Superior temporal gyrus (tissue), 1 donor: ENCODE data around the gene FKBP1C.
"Not testable (repeated sequence)": the region's sequence is repeated elsewhere in the genome, so short reads cannot be mapped to it uniquely, and the experiment has no call there.

Experiments
- DNase-seq: peaks from one replicate; pipeline ENCODE4 v3.0.0-alpha.2; 2016; ENCODE audit errors: extremely low spot score

The FKBP1C gene

GRCh38 chr6:63211343-63211742, at the start of gene FKBP1C:
TSS of gene FKBP1C (plus strand) at chr6:63211469.
- not testable (repeated sequence) for DNase-seq

- not testable (repeated sequence) for DNase-seq
These were observed 47.0 kb upstream of the FKBP1C start for GRCh38 chr6:63164047-63164803.

DNA sequence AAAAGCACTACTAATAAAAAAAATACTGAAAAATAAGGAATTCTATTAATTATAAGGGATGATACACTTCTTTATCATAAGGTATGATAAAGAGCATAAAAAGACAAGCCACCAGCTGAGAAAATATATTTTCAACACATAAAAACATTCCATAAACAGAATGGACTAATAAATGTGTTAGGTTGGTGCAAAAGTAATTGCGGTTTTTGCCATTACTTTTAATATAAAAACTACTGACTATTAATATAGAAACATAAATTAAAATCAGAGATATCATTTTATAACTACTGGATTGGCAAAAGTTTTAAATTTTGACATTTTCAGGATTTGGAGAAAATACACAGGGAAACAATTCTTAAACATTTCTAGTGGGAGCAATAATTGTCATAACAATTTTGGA, 37.1 kb upstream of the FKBP1C start:
- no peak for DNase-seq

- no peak for DNase-seq
These were observed 35.1 kb upstream of the FKBP1C start for GRCh38 chr6:63176181-63176580.

GRCh38 chr6:63180367-63180766, 30.9 kb upstream of the FKBP1C start:
- DNase-seq, result no peak

- no peak for DNase-seq
These were observed 24.3 kb upstream of the FKBP1C start for GRCh38 chr6:63186970-63187369.

GRCh38 chr6:63188828-63189227, 22.4 kb upstream of the FKBP1C start:
- DNase-seq, result no peak

GRCh38 chr6:63193324-63193723, 17.9 kb upstream of the FKBP1C start:
- no peak for DNase-seq

- no peak for DNase-seq
These were observed 13.5 kb upstream of the FKBP1C start for GRCh38 chr6:63197741-63198140.

DNA sequence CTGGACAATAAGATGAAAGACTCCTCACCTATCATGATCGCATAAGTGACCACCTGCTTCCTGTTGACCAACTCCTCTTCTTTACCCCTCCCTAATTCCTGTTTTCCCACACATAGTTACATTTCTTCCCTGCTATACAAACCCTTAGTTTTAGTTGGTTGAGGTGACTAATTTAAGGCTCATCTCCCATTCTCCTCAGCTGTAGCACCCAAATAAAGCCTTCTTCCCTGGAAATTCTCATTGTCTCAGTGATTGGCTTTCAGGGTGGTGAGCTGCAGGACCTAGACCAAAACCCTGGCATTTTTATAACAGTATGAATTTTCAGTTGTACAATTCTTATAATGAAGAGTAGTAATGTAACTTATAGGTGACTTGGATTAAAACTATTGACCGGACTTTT, 2.1 kb downstream of the FKBP1C start:
- DNase-seq, result no peak

DNA sequence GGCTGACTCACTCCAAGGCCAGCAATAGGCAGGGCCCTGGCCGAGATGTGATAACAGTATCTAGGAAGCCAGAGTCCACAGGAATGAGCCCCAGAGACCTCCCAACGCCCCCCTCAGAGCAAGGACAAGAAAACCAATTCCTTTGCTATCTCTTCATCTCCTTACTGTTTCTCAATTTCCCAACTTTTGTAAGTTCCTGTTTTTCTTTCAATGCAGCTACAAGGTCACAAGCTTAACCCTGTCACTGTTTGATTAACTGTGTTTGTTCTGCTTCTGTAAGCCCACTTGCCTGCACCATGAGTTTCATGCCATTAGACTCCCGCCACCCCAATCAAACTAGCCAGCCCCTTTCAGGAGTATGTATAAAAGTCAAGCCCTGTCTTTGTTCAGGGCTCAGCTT, 3.5 kb downstream of the FKBP1C start:
- no peak for DNase-seq

- no peak for DNase-seq
These were observed 12.9 kb downstream of the FKBP1C start for GRCh38 chr6:63224179-63224578.

DNA sequence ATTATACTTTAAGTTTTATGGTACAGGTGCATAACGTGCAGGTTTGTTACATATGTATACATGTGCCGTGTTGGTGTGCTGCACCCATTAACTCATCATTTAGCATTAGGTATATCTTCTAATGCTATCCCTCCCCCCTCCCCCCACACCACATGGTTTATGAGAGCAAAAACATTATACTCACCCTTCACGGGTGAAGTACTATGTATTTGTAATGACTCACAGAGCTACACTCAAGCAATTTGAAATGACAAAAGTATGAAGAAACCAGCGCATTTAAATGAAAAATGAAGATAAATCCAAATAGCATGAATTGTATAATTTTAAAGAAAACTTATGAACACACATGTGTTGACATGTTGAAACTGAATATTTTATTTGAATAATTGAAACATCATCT, 14.7 kb downstream of the FKBP1C start:
- not testable (repeated sequence) for DNase-seq

- not testable (repeated sequence) for DNase-seq
These were observed 16.9 kb downstream of the FKBP1C start for GRCh38 chr6:63227928-63228894.

DNA sequence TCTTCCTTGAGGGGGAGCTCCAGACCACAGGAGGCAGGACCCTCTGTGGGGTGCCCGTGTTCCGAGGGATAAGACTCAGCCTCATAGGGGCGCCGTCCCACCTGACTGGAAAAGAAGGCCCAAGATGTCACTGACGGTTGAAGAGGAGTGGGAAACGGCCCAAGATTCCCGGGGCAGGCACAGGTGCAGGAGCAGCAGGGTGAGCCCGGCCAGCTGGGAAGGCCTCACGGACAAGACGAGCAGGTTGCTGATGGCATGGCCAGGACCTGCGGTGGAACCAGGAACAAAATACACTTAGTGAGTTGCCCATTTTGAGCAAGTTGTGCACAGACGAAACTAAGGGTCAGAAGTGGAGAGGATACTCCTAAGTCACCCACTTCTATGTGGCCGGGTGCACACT, 18.8 kb downstream of the FKBP1C start:
- DNase-seq, result not testable (repeated sequence)

DNA sequence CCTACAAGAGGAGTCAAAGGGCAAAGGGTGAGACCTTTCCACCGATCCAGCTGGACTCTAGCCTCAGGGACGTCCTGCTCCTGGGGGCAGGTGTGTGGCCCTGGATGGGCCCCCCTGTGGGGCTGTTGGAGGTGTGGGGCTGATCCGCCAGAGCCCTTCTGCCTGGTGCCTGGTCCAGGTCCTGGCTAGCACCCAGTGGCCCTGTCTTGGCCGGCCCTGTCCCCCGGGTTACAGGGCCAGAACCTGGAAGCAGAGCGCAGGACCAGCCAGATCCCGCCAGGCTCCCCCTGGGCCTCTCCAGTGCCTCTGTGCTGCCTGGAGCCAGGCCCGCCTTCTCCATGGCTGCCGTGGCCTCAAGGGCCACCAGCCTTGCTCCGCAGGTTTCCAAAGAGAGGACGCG, 19.2 kb downstream of the FKBP1C start:
- not testable (repeated sequence) for DNase-seq

- DNase-seq, result no peak
These were observed 25.1 kb downstream of the FKBP1C start for GRCh38 chr6:63236398-63236817.

DNA sequence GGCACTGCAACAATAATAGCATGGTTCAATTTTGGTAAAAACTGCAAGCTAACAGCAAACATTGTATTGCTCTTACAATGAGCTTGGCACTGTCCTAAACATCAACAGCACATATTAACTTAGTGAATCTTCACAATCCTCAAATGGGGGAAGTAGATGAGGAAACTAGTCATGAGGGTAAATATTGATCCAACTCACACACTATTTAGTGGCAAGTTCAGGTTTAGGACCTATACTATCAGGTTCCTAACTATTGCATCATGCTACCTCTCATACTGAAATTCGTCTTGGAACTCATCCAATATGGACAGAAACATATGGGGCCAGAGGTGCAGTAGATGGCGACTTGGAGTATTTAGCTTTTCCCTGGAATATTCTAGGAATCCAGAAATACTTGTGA, 34.2 kb downstream of the FKBP1C start:
- no peak for DNase-seq

DNA sequence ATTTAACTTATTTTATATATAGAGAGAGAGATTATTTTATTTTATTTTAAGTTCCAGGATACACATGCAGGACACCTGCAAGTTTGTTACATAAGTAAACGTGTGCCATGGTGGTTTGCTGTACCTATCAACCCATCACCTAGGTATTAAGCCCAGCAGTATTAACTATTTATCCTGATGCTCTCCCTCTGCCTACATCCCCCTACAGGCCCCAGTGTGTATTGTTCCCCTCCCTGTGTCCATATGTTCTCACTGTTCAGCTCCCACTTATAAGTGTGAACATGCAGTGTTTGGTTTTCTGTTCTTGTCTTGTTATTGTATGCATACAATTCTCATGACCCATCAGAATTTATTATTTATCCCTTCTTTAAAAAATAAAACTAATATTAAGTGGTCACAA, 34.6 kb downstream of the FKBP1C start:
- DNase-seq, result no peak

DNA sequence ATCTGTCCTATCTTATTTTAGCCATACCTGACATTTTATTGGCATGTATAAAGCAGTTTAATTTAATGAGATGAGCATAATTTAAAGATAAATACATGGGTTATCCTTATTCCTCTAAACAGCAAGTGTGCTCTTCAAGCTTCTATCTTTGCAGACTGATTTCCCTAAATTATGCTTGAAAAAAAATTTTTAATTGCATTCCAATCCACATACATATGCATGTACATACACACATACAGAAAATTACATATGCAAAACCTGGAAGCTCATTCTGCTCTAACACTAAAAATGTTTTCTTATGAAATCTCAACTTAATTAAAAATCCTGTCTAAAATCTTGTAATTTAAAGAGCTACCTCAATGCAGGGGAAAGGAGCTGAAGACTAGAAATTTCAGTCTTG, 35.3 kb downstream of the FKBP1C start:
- DNase-seq, result no peak

DNA sequence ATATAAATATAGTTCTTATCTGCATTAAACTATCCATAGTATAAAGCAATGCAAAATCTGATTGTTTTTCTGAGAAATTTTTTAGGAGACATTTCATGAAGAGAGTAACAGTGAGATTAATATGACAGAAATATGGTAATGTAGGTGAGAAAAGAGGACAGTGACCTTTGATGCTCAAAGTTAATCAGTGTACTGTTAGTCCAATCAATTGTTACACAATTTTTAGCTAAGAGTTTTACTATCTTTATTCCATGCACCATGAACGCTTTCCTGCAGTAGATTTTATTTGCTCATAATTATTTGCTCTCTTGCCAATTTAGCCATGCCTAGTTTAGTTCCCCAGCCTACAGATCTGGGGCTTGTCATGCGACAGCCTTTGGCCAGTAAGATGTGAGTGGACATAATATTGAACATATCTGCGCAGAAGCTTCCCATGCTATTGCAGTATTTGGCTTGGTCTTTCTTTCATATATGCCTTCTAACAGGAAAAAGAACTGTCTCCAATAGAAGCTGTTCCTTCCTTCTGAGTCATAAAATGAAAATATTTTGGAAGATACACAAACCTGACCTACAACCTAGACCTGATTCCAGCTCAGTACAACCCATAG, 38.7 kb downstream of the FKBP1C start:
- no peak for DNase-seq

DNA sequence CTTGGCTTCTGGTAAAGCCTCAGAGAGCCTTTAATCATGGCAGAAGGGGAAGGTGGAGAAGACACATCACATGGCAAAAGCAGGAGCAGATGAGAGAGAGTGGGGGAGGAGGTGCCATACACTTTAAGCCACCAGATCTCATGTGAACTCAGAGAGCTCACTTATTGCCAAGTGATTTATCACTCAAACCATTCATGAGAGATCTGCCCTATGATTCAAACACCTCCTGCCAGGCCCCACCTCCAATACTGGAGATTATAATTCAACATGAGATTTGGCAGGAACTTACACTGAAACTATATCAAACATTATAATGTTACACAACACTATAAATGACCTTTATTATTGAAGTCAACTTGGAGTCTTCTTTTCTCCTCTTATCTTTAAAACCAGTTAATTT, 47.9 kb downstream of the FKBP1C start:
- no peak for DNase-seq
